Vagina (tissue), 2 donors: ENCODE measurements around the gene ZNF830. TPM values are rescaled to one million over a fixed set of nuclear protein-coding genes. Genes with fewer than 3 reads are reported as not detected.

Experiments
- DNase-seq, 2 donors: peaks; one replicate each; pipeline ENCODE4 v3.0.0-alpha.2; 2017; ENCODE audit errors: extremely low spot score in 2 of 2
- H3K27ac ChIP-seq: fragments of 200-600 bp; sonication (generic); one replicate; pipeline ENCODE4 v1.5.1; 2019
- H3K27me3 ChIP-seq: fragments of 200-600 bp; sonication (generic); one replicate; pipeline ENCODE4 v1.5.1; 2019
- H3K36me3 ChIP-seq, 2 donors: fragments of 200-600 bp; sonication (generic); one replicate each; pipeline ENCODE4 v1.5.1; 2017 to 2019
- H3K4me1 ChIP-seq: fragments of 200-600 bp; sonication (generic); one replicate; pipeline ENCODE4 v1.5.1; 2019
- H3K4me3 ChIP-seq, 2 donors: fragments of 200-600 bp; sonication (generic); 1 replicate in 1 of 2; 2 replicates in 1 of 2; pipeline ENCODE4 v1.5.1; 2016 to 2019
- H3K9me3 ChIP-seq: fragments of 200-600 bp; sonication (generic); one replicate; pipeline ENCODE4 v1.5.1; 2019
- POLR2A ChIP-seq, 2 donors: fragments of 450-650 bp; IDR thresholded peaks; one replicate each; pipeline ENCODE4 v1.6.1; 2017; ENCODE audit warnings: antibody characterized with exemption in 2 of 2, mild to moderate bottlenecking in 2 of 2, moderate library complexity in 2 of 2
- POLR2AphosphoS5 ChIP-seq, 2 donors: sonication (generic); formaldehyde crosslinking; IDR thresholded peaks; one replicate each; pipeline ENCODE4 v1.9.0; 2017; ENCODE audit warnings: antibody characterized with exemption in 2 of 2, mild to moderate bottlenecking in 2 of 2, low read depth in 1 of 2; ENCODE audit not compliant: insufficient read depth in 1 of 2
- intact Hi-C: fragments of 100-400 bp; cut with DNase I; formaldehyde crosslinking; loops from one replicate; pipeline ENCODE4 v1.15.1; 2023
- total RNA-seq: library from RNA; depleted of rRNA; stranded (reverse); fragments of >200 nt; gene quantifications from one replicate; pipeline ENCODE4 v1.2.3, GENCODE V29; 2016
- TF ChIP-seq, protein P1 (sequence below), 3 experiments: fragments of 450-650 bp in 2 of 3; fragments of 200-600 bp in 1 of 3; sonication (generic) in 1 of 3; IDR thresholded peaks; one replicate each; pipeline ENCODE4 v1.5.1; 2017 to 2019; ENCODE audit warnings: antibody characterized with exemption in 3 of 3, mild to moderate bottlenecking in 2 of 3, moderate library complexity in 2 of 3

ZNF830 gene
- total RNA-seq, 1 donor from 2014 or later = 7.6 TPM

GRCh38 chr17:34980681-34981537, 19.6 kb downstream of the ZNF830 start:
- Histone ChIP-seq H3K27me3 (no peaks in the 10 kb centered on the region), H3K36me3 (peaks cover 0 to 3% of the 10 kb centered on the region in 2 donors), H3K4me3 (peak overlapping the region; percentile 85 to 95), H3K4me1 (peaks cover 33% of the 10 kb centered on the region), H3K27ac (peak overlapping the region; percentile 98), H3K9me3 (no peaks in the 10 kb centered on the region)
- intact Hi-C loops = no loop called here
- TF ChIP-seq POLR2AphosphoS5 (IDR thresholded peaks at IDR 0.05; ENCODE audit: insufficient read depth in 1 of 2, low read depth in 1 of 2) = peak in 1 of 2 donors; percentile 66
- TF ChIP-seq POLR2A (IDR thresholded peaks at IDR 0.05) = peak in 1 of 2 donors; percentile 2
- TF ChIP-seq, protein P1, sequence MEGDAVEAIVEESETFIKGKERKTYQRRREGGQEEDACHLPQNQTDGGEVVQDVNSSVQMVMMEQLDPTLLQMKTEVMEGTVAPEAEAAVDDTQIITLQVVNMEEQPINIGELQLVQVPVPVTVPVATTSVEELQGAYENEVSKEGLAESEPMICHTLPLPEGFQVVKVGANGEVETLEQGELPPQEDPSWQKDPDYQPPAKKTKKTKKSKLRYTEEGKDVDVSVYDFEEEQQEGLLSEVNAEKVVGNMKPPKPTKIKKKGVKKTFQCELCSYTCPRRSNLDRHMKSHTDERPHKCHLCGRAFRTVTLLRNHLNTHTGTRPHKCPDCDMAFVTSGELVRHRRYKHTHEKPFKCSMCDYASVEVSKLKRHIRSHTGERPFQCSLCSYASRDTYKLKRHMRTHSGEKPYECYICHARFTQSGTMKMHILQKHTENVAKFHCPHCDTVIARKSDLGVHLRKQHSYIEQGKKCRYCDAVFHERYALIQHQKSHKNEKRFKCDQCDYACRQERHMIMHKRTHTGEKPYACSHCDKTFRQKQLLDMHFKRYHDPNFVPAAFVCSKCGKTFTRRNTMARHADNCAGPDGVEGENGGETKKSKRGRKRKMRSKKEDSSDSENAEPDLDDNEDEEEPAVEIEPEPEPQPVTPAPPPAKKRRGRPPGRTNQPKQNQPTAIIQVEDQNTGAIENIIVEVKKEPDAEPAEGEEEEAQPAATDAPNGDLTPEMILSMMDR (IDR thresholded peaks at IDR 0.05) = no peak
- DNase-seq = no peak

- H3K4me3 ChIP-seq = peak overlapping the region; percentile 85 to 95
- no peak for TF ChIP-seq POLR2AphosphoS5 (IDR thresholded peaks at IDR 0.05; ENCODE audit: insufficient read depth in 1 of 2, low read depth in 1 of 2)
- TF ChIP-seq POLR2A (IDR thresholded peaks at IDR 0.05) = no peak
- TF ChIP-seq, protein P1 (IDR thresholded peaks at IDR 0.05) = no peak
- H3K9me3 ChIP-seq = no peaks in the 10 kb centered on the region
- no peak for DNase-seq
- peak overlapping the region; percentile 98 for H3K27ac ChIP-seq
- peaks cover 33% of the 10 kb centered on the region for H3K4me1 ChIP-seq
- no peaks in the 10 kb centered on the region for H3K27me3 ChIP-seq
- H3K36me3 ChIP-seq = peaks cover 0 to 10% of the 10 kb centered on the region in 2 donors
- intact Hi-C loops = no loop called here
These were observed 20.4 kb downstream of the ZNF830 start for GRCh38 chr17:34981538-34982241.

- no peak for DNase-seq
- Histone ChIP-seq H3K36me3 (peaks cover 0 to 41% of the 10 kb centered on the region in 2 donors), H3K4me3 (no peak overlapping the region), H3K27ac (no peak overlapping the region), H3K27me3 (no peaks in the 10 kb centered on the region), H3K9me3 (no peaks in the 10 kb centered on the region), H3K4me1 (peaks cover 12% of the 10 kb centered on the region)
- no peak for TF ChIP-seq POLR2AphosphoS5 (IDR thresholded peaks at IDR 0.05; ENCODE audit: insufficient read depth in 1 of 2, low read depth in 1 of 2)
- TF ChIP-seq, protein P1 (IDR thresholded peaks at IDR 0.05) = no peak
- TF ChIP-seq POLR2A (IDR thresholded peaks at IDR 0.05) = no peak
- intact Hi-C loops = no loop called here
These were observed 25.9 kb downstream of the ZNF830 start for GRCh38 chr17:34987232-34987631.

DNA sequence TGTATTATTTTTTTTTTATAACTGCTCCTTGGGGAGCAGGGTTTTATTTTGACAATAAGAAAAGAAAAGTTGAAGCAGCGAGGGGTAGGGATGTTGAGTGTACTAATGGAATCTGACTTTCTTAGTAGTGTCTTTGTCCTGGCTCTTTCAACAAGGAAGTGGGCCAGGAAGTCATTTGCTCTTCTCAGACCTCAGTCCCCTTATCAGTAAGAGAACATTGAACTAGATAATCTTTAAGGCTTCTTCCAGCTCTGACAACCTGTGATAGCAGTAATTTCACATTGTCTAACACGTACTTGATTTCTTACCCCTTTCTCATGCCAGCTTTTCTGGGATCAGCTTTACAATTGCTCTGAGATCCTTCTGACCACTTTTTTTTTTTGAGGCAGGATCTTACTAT, 27.3 kb downstream of the ZNF830 start:
- H3K27ac ChIP-seq = no peak overlapping the region
- TF ChIP-seq POLR2A (IDR thresholded peaks at IDR 0.05) (no peak), POLR2AphosphoS5 (IDR thresholded peaks at IDR 0.05; ENCODE audit: insufficient read depth in 1 of 2, low read depth in 1 of 2) (no peak)
- TF ChIP-seq, protein P1 (IDR thresholded peaks at IDR 0.05) = no peak
- H3K9me3 ChIP-seq = no peaks in the 10 kb centered on the region
- intact Hi-C loops = no loop called here
- DNase-seq = no peak
- H3K4me3 ChIP-seq = no peak overlapping the region
- no peaks in the 10 kb centered on the region for H3K27me3 ChIP-seq
- no peaks in the 10 kb centered on the region for H3K4me1 ChIP-seq
- H3K36me3 ChIP-seq = peaks cover 0 to 52% of the 10 kb centered on the region in 2 donors
